Vagina (tissue), 2 donors: ENCODE measurements around the gene SORCS1.

Experiments
- POLR2A ChIP-seq, 2 donors: fragments of 450-650 bp; IDR thresholded peaks; one replicate each; pipeline ENCODE4 v1.6.1; 2017; ENCODE audit warnings: antibody characterized with exemption in 2 of 2, mild to moderate bottlenecking in 2 of 2, moderate library complexity in 2 of 2
- POLR2AphosphoS5 ChIP-seq, 2 donors: sonication (generic); formaldehyde crosslinking; IDR thresholded peaks; one replicate each; pipeline ENCODE4 v1.9.0; 2017; ENCODE audit warnings: antibody characterized with exemption in 2 of 2, mild to moderate bottlenecking in 2 of 2, low read depth in 1 of 2; ENCODE audit not compliant: insufficient read depth in 1 of 2
- TF ChIP-seq, protein P1 (sequence below), 3 experiments: fragments of 450-650 bp in 2 of 3; fragments of 200-600 bp in 1 of 3; sonication (generic) in 1 of 3; IDR thresholded peaks; one replicate each; pipeline ENCODE4 v1.5.1; 2017 to 2019; ENCODE audit warnings: antibody characterized with exemption in 3 of 3, mild to moderate bottlenecking in 2 of 3, moderate library complexity in 2 of 3

- TF ChIP-seq, protein P1, sequence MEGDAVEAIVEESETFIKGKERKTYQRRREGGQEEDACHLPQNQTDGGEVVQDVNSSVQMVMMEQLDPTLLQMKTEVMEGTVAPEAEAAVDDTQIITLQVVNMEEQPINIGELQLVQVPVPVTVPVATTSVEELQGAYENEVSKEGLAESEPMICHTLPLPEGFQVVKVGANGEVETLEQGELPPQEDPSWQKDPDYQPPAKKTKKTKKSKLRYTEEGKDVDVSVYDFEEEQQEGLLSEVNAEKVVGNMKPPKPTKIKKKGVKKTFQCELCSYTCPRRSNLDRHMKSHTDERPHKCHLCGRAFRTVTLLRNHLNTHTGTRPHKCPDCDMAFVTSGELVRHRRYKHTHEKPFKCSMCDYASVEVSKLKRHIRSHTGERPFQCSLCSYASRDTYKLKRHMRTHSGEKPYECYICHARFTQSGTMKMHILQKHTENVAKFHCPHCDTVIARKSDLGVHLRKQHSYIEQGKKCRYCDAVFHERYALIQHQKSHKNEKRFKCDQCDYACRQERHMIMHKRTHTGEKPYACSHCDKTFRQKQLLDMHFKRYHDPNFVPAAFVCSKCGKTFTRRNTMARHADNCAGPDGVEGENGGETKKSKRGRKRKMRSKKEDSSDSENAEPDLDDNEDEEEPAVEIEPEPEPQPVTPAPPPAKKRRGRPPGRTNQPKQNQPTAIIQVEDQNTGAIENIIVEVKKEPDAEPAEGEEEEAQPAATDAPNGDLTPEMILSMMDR (IDR thresholded peaks at IDR 0.05), result no peak
- no peak for TF ChIP-seq POLR2A (IDR thresholded peaks at IDR 0.05)
- TF ChIP-seq POLR2AphosphoS5 (IDR thresholded peaks at IDR 0.05; ENCODE audit: insufficient read depth in 1 of 2, low read depth in 1 of 2), result no peak
These were observed 630.1 kb downstream of the SORCS1 start for GRCh38 chr10:106534441-106534840.
